ENCODE measurements around the gene THEM4. TPM values are rescaled to one million over a fixed set of nuclear protein-coding genes. Genes with fewer than 3 reads are reported as not detected.

THEM4 gene
- total RNA-seq, 1 donor from 2014 or later, result 15.0 TPM

- H3K4me1 ChIP-seq, result peaks cover 19% of the 10 kb centered on the region
- no peaks in the 10 kb centered on the region for H3K27me3 ChIP-seq (ENCODE audit: low read depth)
- no peaks in the 10 kb centered on the region for H3K36me3 ChIP-seq
- ATAC-seq (no peak), DNase-seq (no peak)
- no peak overlapping the region for H3K4me3 ChIP-seq
- TF ChIP-seq CTCF (IDR thresholded peaks at IDR 0.05), result no peak
- no peaks in the 10 kb centered on the region for H3K9me3 ChIP-seq
- no peak overlapping the region for H3K27ac ChIP-seq
- intact Hi-C loops (cut with DNase I), result no loop called here
These were observed 56.6 kb downstream of the THEM4 start for GRCh38 chr1:151852733-151853132.

- no peaks in the 10 kb centered on the region for H3K9me3 ChIP-seq
- H3K36me3 ChIP-seq, result no peaks in the 10 kb centered on the region
- no peak overlapping the region for H3K4me3 ChIP-seq
- DNase-seq (no peak), ATAC-seq (no peak)
- H3K27me3 ChIP-seq (ENCODE audit: low read depth), result no peaks in the 10 kb centered on the region
- H3K4me1 ChIP-seq, result peaks cover 19% of the 10 kb centered on the region
- no peak overlapping the region for H3K27ac ChIP-seq
- no peak for TF ChIP-seq CTCF (IDR thresholded peaks at IDR 0.05)
- intact Hi-C loops (cut with DNase I), result no loop called here
These were observed 57.4 kb downstream of the THEM4 start for GRCh38 chr1:151851886-151852285.

GRCh38 chr1:151849871-151850270, 59.4 kb downstream of the THEM4 start:
- ATAC-seq (no peak), DNase-seq (no peak)
- no peak overlapping the region for H3K27ac ChIP-seq
- H3K9me3 ChIP-seq, result no peaks in the 10 kb centered on the region
- no peaks in the 10 kb centered on the region for H3K36me3 ChIP-seq
- intact Hi-C loops (cut with DNase I), result no loop called here
- H3K4me3 ChIP-seq, result no peak overlapping the region
- TF ChIP-seq CTCF (IDR thresholded peaks at IDR 0.05), result no peak
- H3K27me3 ChIP-seq (ENCODE audit: low read depth), result no peaks in the 10 kb centered on the region
- H3K4me1 ChIP-seq, result peaks cover 19% of the 10 kb centered on the region

GRCh38 chr1:151849126-151849525, 60.2 kb downstream of the THEM4 start:
- no peak for ATAC-seq
- TF ChIP-seq CTCF (IDR thresholded peaks at IDR 0.05), result no peak
- Histone ChIP-seq H3K27me3 (ENCODE audit: low read depth) (no peaks in the 10 kb centered on the region), H3K27ac (no peak overlapping the region), H3K36me3 (no peaks in the 10 kb centered on the region), H3K4me1 (peaks cover 19% of the 10 kb centered on the region), H3K9me3 (no peaks in the 10 kb centered on the region), H3K4me3 (no peak overlapping the region)
- no peak for DNase-seq
- intact Hi-C loops (cut with DNase I), result no loop called here

GRCh38 chr1:151847867-151848596, 61.3 kb downstream of the THEM4 start:
- H3K27me3 ChIP-seq (ENCODE audit: low read depth), result no peaks in the 10 kb centered on the region
- peaks cover 19% of the 10 kb centered on the region for H3K4me1 ChIP-seq
- no peak overlapping the region for H3K27ac ChIP-seq
- H3K36me3 ChIP-seq, result no peaks in the 10 kb centered on the region
- intact Hi-C loops (cut with DNase I), result no loop called here
- DNase-seq (no peak), ATAC-seq (peak in 1 of 2 donors; percentile 30)
- H3K9me3 ChIP-seq, result no peaks in the 10 kb centered on the region
- TF ChIP-seq CTCF (IDR thresholded peaks at IDR 0.05), result no peak
- no peak overlapping the region for H3K4me3 ChIP-seq
